ENCODE data around the gene ZNF638. TPM values are rescaled to one million over a fixed set of nuclear protein-coding genes. Genes with fewer than 3 reads are reported as not detected.

ZNF638 gene
- total and polyA plus RNA-seq, 2 of the 4 experiments (the other 2 are of a cell fraction): 46.4 to 129 TPM

- in situ Hi-C loops (cut with MboI; ENCODE audit: low sequenced_read_pairs): no loop called here
These were observed 14.5 kb downstream of the ZNF638 start for GRCh38 chr2:71346065-71346464.

More at GRCh38 chr2:71346065-71346464, 14.5 kb downstream of the ZNF638 start:
- H4K20me1 ChIP-seq (ENCODE audit: insufficient read depth, low read length): peaks cover 83% of the 10 kb centered on the region
- DNase-seq: no peak
- H3K36me3 ChIP-seq (ENCODE audit: control insufficient read depth, insufficient read depth, low read length): peaks cover 10% of the 10 kb centered on the region
- no peak overlapping the region for H3K4ac ChIP-seq (ENCODE audit: low read depth, low read length)
- ChIA-PET POLR2A (ENCODE audit: unreplicated experiment) (no interaction called here), CTCF (interaction anchor here (0.8 kb wide), 1 partner anchor 14 kb away, joined by 4 read pairs; the partner anchor contains the start of gene ZNF638)
- WGBS, 2 experiments (ENCODE audit: extremely low coverage in 2 of 2, insufficient read length in 1 of 2): 100% methylated on average over 1 of the region's 2 CpGs; no CpG with 5 or more reads in 1 of the 2 experiments
- H3K27me3 ChIP-seq (ENCODE audit: control insufficient read depth, insufficient read depth, low read length): no peaks in the 10 kb centered on the region
- H3K4me1 ChIP-seq (ENCODE audit: control insufficient read depth, insufficient read depth, low read length): no peaks in the 10 kb centered on the region
- dilution Hi-C loops (cut with HindIII; ENCODE audit: low sequenced_read_pairs, unreplicated experiment) (no loop called here), intact Hi-C loops (cut with micrococcal nuclease) (no loop called here)
- peaks cover 16 to 62% of the 10 kb centered on the region in 2 experiments for H3K79me1 ChIP-seq (ENCODE audit: low read depth in 1 of 2, low read length in 2 of 2)
- H2BK20ac ChIP-seq (ENCODE audit: low read depth, low read length): no peak overlapping the region
- H3K4me2 ChIP-seq (ENCODE audit: low read depth, low read length): no peak overlapping the region
- no peak overlapping the region for H2AFZ ChIP-seq (replicated peaks; ENCODE audit: low read length, poor library complexity)
- H4K91ac ChIP-seq (ENCODE audit: insufficient read depth, low read depth, low read length): no peak overlapping the region
- H3K56ac ChIP-seq (ENCODE audit: extremely low read depth, insufficient read depth, low read length): no peak overlapping the region
- H2BK5ac ChIP-seq (ENCODE audit: low read depth, low read length, poor library complexity, severe bottlenecking): no peak overlapping the region
- no peak for ATAC-seq (ENCODE audit: low read depth)
- H3K9ac ChIP-seq (ENCODE audit: low read depth, low read length): no peak overlapping the region
- H3K23ac ChIP-seq (ENCODE audit: low read depth, low read length): no peak overlapping the region
- no peaks in the 10 kb centered on the region for H3K9me1 ChIP-seq (ENCODE audit: insufficient read depth, low read length)
- BruUV-seq (replicated peaks): no TSS peak
- H4K5ac ChIP-seq (ENCODE audit: low read depth, low read length): no peak overlapping the region
- H3K27ac ChIP-seq (ENCODE audit: insufficient read depth, low read length): no peak overlapping the region
- no peak overlapping the region for H2BK120ac ChIP-seq (ENCODE audit: low read depth, low read length)
- no peaks in the 10 kb centered on the region for H3K9me3 ChIP-seq (ENCODE audit: control insufficient read depth, insufficient read depth, low read length)
- no peak overlapping the region for H2BK15ac ChIP-seq (ENCODE audit: low read depth, low read length)
- no peak overlapping the region for H4K8ac ChIP-seq (ENCODE audit: low read depth in 2 of 2, low read length in 2 of 2)
- TF ChIP-seq MAZ (IDR thresholded peaks at IDR 0.05; ENCODE audit: borderline replicate concordance, low read depth, low read length) (no peak), CHD1 (IDR thresholded peaks at IDR 0.05; ENCODE audit: low read depth, low read length) (no peak), CTCF (conservative IDR thresholded peaks at IDR 0.05; ENCODE audit: low read depth, low read length) (no peak), RFX5 (IDR thresholded peaks at IDR 0.05; ENCODE audit: low read depth, low read length) (no peak), RAD21 (IDR thresholded peaks at IDR 0.05; ENCODE audit: low read length) (no peak), MXI1 (IDR thresholded peaks at IDR 0.05; ENCODE audit: borderline replicate concordance, low read depth, low read length) (no peak), CEBPB (IDR thresholded peaks at IDR 0.05; ENCODE audit: low read depth, low read length) (no peak), RCOR1 (IDR thresholded peaks at IDR 0.05; ENCODE audit: insufficient replicate concordance, low read length) (no peak), FOS (IDR thresholded peaks at IDR 0.05; ENCODE audit: low read depth, low read length) (no peak)
- no peak overlapping the region for H3K4me3 ChIP-seq (ENCODE audit: insufficient read depth, low read depth, low read length)
- H3K18ac ChIP-seq (ENCODE audit: low read depth, low read length): no peak overlapping the region
- H2AK9ac ChIP-seq (replicated peaks; ENCODE audit: low read depth, low read length, poor library complexity): no peak overlapping the region
- H2AK5ac ChIP-seq (ENCODE audit: low read depth, low read length): no peak overlapping the region
- no peak overlapping the region for H3K14ac ChIP-seq (replicated peaks; ENCODE audit: low read depth, low read length)

All from IMR-90 (cell line).